ENCODE results near the gene CEL.

- no peak for TF ChIP-seq POLR2AphosphoS5 (IDR thresholded peaks at IDR 0.05; ENCODE audit: borderline replicate concordance, low read depth, low read length)
- TF ChIP-seq EZH2 (IDR thresholded peaks at IDR 0.05), result no peak
- no peak for TF ChIP-seq FOXP2 (optimal IDR thresholded peaks at IDR 0.05; ENCODE audit: control extremely low read depth, extremely low read length, insufficient read depth)
These were observed 12.4 kb downstream of the CEL start for GRCh38 chr9:133074111-133074651.

Measured in SK-N-MC (cell line).